Measurements from ENCODE around the gene SLC25A33. TPM values are rescaled to one million over a fixed set of nuclear protein-coding genes. Genes with fewer than 3 reads are reported as not detected.
A peak's percentile ranks its signal among the peaks of the same experiment; 100 is the strongest.

The SLC25A33 gene
- total and polyA plus RNA-seq, 2 of the 8 experiments (the other 6 are each of a cell fraction or from before 2014, with no cell fraction given): 7.8 to 12.8 TPM

DNA sequence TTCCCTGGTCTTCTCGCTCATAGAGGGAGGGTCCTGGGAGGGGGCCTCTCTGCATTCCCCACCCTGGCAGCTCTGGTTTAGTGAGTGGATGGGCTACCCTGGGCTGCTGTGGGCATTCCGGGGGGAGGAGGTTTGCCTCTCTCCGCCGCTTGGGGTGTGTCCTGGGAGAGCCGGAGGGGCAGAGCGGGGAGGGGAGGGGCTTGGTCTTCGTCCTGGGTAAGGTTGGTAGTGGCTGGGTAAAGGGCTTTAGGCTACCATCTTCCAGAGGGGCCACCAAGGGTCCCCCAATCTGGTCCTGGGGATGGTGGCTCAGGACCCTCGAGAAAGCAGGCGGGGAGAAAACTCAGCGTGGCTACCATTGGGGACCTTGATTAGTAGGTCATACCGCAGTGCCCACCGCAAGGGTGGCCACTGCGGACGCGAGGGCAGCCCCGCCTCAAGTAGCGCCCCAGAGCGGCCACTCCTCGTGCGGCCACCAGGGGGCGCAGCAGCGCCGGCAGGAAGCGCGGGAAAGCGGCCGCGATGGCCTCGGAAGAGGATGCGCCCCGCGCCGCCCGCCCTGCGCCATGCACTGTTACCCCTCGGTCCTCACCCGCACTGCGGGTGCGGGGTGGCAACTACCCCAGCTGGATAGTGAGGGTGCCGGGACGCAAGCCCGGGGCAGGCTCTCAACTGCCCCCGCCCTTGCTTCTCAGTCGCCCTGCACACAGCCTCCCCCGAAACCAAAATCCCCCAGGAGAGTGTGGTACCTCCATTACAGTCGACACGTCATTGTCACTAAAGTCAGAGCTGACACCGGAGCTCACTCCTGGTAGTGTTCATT lies 44.1 kb upstream of the SLC25A33 start (continued):
- TF ChIP-seq RAD21 (IDR thresholded peaks at IDR 0.05 in 1 of 2, conservative IDR thresholded peaks at IDR 0.05 in 1 of 2; ENCODE audit: low read depth in 2 of 2, low read length in 2 of 2): peak; percentile 68 to 80
- TF ChIP-seq, protein P1, sequence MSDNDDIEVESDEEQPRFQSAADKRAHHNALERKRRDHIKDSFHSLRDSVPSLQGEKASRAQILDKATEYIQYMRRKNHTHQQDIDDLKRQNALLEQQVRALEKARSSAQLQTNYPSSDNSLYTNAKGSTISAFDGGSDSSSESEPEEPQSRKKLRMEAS (IDR thresholded peaks at IDR 0.05): peak; percentile 99
- TF ChIP-seq GABPA (IDR thresholded peaks at IDR 0.05; ENCODE audit: borderline replicate concordance, insufficient read depth, low read length): peak; percentile 70; the same call in 1 of the 2 replicates
- 0 out of 2 replicates have a peak, but pooled peaks have one; percentile 16 for TF ChIP-seq SRF (IDR thresholded peaks at IDR 0.05; ENCODE audit: low read depth, low read length)
- TF ChIP-seq, protein P2, sequence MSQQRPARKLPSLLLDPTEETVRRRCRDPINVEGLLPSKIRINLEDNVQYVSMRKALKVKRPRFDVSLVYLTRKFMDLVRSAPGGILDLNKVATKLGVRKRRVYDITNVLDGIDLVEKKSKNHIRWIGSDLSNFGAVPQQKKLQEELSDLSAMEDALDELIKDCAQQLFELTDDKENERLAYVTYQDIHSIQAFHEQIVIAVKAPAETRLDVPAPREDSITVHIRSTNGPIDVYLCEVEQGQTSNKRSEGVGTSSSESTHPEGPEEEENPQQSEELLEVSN (IDR thresholded peaks at IDR 0.05): peak; percentile 100
- no peak for TF ChIP-seq CHD1 (IDR thresholded peaks at IDR 0.05; ENCODE audit: low read depth, low read length)
- TF ChIP-seq NRF1 (IDR thresholded peaks at IDR 0.05; ENCODE audit: low read depth, low read length): no peak
- 0 out of 2 replicates have a peak, but pooled peaks have one; percentile 15 for TF ChIP-seq TCF12 (IDR thresholded peaks at IDR 0.05; ENCODE audit: low read depth, low read length)
- no peak for TF ChIP-seq CBX5 (IDR thresholded peaks at IDR 0.05; ENCODE audit: low read depth, low read length)
- TF ChIP-seq KDM4A (IDR thresholded peaks at IDR 0.05; ENCODE audit: low read depth, low read length, severe bottlenecking): peak; percentile 68
- no peak for TF ChIP-seq FOSL1 (IDR thresholded peaks at IDR 0.05; ENCODE audit: insufficient read depth, low read depth, low read length)
- no peak for TF ChIP-seq RNF2 (IDR thresholded peaks at IDR 0.05; ENCODE audit: borderline replicate concordance, low read depth, low read length, missing control alignments, poor library complexity, severe bottlenecking)
- TF ChIP-seq TAF1 (IDR thresholded peaks at IDR 0.05; ENCODE audit: low read depth, low read length): peak; percentile 52; the same call in 1 of the 2 replicates

All from H1 (cell line).